Neural cell (in vitro differentiated cells): ENCODE data around the gene DBET.
"Not testable (repeated sequence)": the region's sequence is repeated elsewhere in the genome, so short reads cannot be mapped to it uniquely, and the experiment has no call there.

Experiments used
- CTCF ChIP-seq: fragments of 450-650 bp; IDR thresholded peaks from 2 replicates; pipeline ENCODE4 v1.5.1; 2014; ENCODE audit warnings: antibody characterized with exemption, mild to moderate bottlenecking, moderate library complexity; ENCODE audit not compliant: poor library complexity, severe bottlenecking
- EP300 ChIP-seq: fragments of 450-650 bp; conservative IDR thresholded peaks from 2 replicates; pipeline ENCODE4 v1.6.1; 2014; ENCODE audit warnings: antibody characterized with exemption, mild to moderate bottlenecking, moderate library complexity; ENCODE audit not compliant: poor library complexity, severe bottlenecking
- EZH2 ChIP-seq: fragments of 200-600, 300-800 bp; shearing (Covaris generic), sonication (generic); IDR thresholded peaks from 2 replicates; pipeline ENCODE4 v1.6.1; 2014; ENCODE audit warnings: antibody characterized with exemption, low read length, borderline replicate concordance, mild to moderate bottlenecking; ENCODE audit not compliant: insufficient read depth, poor library complexity, severe bottlenecking
- MXI1 ChIP-seq: fragments of 450-650 bp; conservative IDR thresholded peaks from 2 replicates; pipeline ENCODE4 v1.6.1; 2014; ENCODE audit warnings: antibody characterized with exemption, mild to moderate bottlenecking; ENCODE audit not compliant: poor library complexity, severe bottlenecking
- POLR2AphosphoS5 ChIP-seq: IDR thresholded peaks from 2 replicates; pipeline ENCODE4 v1.6.1; 2012
- RAD21 ChIP-seq: fragments of 450-650 bp; conservative IDR thresholded peaks from 2 replicates; pipeline ENCODE4 v1.6.1; 2014; ENCODE audit warnings: antibody characterized with exemption, mild to moderate bottlenecking, moderate library complexity
- SMC3 ChIP-seq: fragments of 450-650 bp; conservative IDR thresholded peaks from 2 replicates; pipeline ENCODE4 v1.6.1; 2014; ENCODE audit warnings: antibody characterized with exemption, mild to moderate bottlenecking, moderate library complexity; ENCODE audit not compliant: poor library complexity
- TAF1 ChIP-seq: IDR thresholded peaks from 2 replicates; pipeline ENCODE4 v1.6.1; 2012; ENCODE audit warnings: low read depth

- not testable (repeated sequence) for TF ChIP-seq EZH2, CTCF, RAD21, POLR2AphosphoS5, TAF1, SMC3, EP300, MXI1
Measured at GRCh38 chr4:190037704-190038388, 26.5 kb upstream of the DBET start.
